Kidney epithelial cell (primary cell): ENCODE results near the gene CATSPERE. TPM values are rescaled to one million over a fixed set of nuclear protein-coding genes. Genes with fewer than 3 reads are reported as not detected.
A peak's percentile ranks its signal among the peaks of the same experiment; 100 is the strongest.

ENCODE experiments used
- DNase-seq: peaks from one replicate; pipeline ENCODE4 v3.0.0-alpha.2; 2010; ENCODE audit warnings: low read depth
- H3K27me3 ChIP-seq: 2 replicates; pipeline ENCODE4 v1.6.0; 2011; ENCODE audit warnings: low read length; ENCODE audit not compliant: control insufficient read depth, insufficient read depth
- H3K36me3 ChIP-seq: 2 replicates; pipeline ENCODE4 v1.5.1; 2011; ENCODE audit warnings: low read length; ENCODE audit not compliant: control insufficient read depth, insufficient read depth
- H3K4me3 ChIP-seq: 2 replicates; pipeline ENCODE4 v1.5.1; 2011; ENCODE audit warnings: low read depth, mild to moderate bottlenecking, control low read depth, low read length
- CTCF ChIP-seq: IDR thresholded peaks from 2 replicates; pipeline ENCODE4 v1.5.1; 2011; ENCODE audit warnings: mild to moderate bottlenecking, moderate library complexity, low read length, control low read depth, inconsistent platforms; ENCODE audit not compliant: insufficient read depth, poor library complexity, severe bottlenecking
- total RNA-seq: library from RNA; depleted of rRNA; stranded (reverse); fragments of >200 nt; gene quantifications from 2 replicates; pipeline ENCODE4 v1.2.3, GENCODE V29; 2015

CATSPERE gene
- total RNA-seq, 1 donor from 2014 or later: 0.13 TPM

- peak overlapping the region; percentile 79 for H3K4me3 ChIP-seq
- H3K36me3 ChIP-seq: no peaks in the 10 kb centered on the region
- TF ChIP-seq CTCF: no peak
- no peak for DNase-seq
- H3K27me3 ChIP-seq: no peaks in the 10 kb centered on the region
Observed at GRCh38 chr1:244449936-244450508, 11.1 kb upstream of the CATSPERE start.

GRCh38 chr1:244450597-244451538 is 10.2 kb upstream of the CATSPERE start:
- no peak for DNase-seq
- peak overlapping the region; percentile 79 for H3K4me3 ChIP-seq
- no peak for TF ChIP-seq CTCF
- no peaks in the 10 kb centered on the region for H3K27me3 ChIP-seq
- H3K36me3 ChIP-seq: no peaks in the 10 kb centered on the region

- Histone ChIP-seq H3K36me3 (no peaks in the 10 kb centered on the region), H3K4me3 (peak within 1 kb of the TSS; percentile 79)
- no peak for DNase-seq
Observed at GRCh38 chr1:244451539-244451950, 9.5 kb upstream of the CATSPERE start, which contains the start of gene ADSS2. TSS of gene ADSS2 (minus strand) at chr1:244451909. CDS start at chr1:244451817, 92 bp downstream.

GRCh38 chr1:244451951-244452795 is 8.9 kb upstream of the CATSPERE start:
- Histone ChIP-seq H3K4me3 (peak overlapping the region; percentile 79), H3K36me3 (no peaks in the 10 kb centered on the region), H3K27me3 (no peaks in the 10 kb centered on the region)
- peak; percentile 90 for DNase-seq
- peak; percentile 42 for TF ChIP-seq CTCF

More at GRCh38 chr1:244451539-244451950, 9.5 kb upstream of the CATSPERE start, which contains the start of gene ADSS2:
- TF ChIP-seq CTCF: no peak
- no peaks in the 10 kb centered on the region for H3K27me3 ChIP-seq

GRCh38 chr1:244454412-244454811 is 6.7 kb upstream of the CATSPERE start:
- Histone ChIP-seq H3K27me3 (no peaks in the 10 kb centered on the region), H3K36me3 (no peaks in the 10 kb centered on the region), H3K4me3 (no peak overlapping the region)
- DNase-seq: no peak
- no peak for TF ChIP-seq CTCF
